ENCODE data around the gene ADGRG1. TPM values are rescaled to one million over a fixed set of nuclear protein-coding genes. Genes with fewer than 3 reads are reported as not detected.
"Not testable (repeated sequence)": the region's sequence is repeated elsewhere in the genome, so short reads cannot be mapped to it uniquely, and the experiment has no call there.

Gene ADGRG1
- total RNA-seq, 2 donors from 2014 or later: 10.7 to 34.3 TPM

GRCh38 chr16:57700781-57701551 lies 72.5 kb downstream of the ADGRG1 start:
- Mint-ChIP-seq H3K4me3 (no peak overlapping the region), H3K4me1 (no peaks in the 10 kb centered on the region), H3K27ac (no peak overlapping the region), H3K36me3 (ENCODE audit: low read depth) (no peaks in the 10 kb centered on the region), H3K9me3 (no peaks in the 10 kb centered on the region), H3K27me3 (no peaks in the 10 kb centered on the region)
- ATAC-seq (replicated peaks): no peak

DNA sequence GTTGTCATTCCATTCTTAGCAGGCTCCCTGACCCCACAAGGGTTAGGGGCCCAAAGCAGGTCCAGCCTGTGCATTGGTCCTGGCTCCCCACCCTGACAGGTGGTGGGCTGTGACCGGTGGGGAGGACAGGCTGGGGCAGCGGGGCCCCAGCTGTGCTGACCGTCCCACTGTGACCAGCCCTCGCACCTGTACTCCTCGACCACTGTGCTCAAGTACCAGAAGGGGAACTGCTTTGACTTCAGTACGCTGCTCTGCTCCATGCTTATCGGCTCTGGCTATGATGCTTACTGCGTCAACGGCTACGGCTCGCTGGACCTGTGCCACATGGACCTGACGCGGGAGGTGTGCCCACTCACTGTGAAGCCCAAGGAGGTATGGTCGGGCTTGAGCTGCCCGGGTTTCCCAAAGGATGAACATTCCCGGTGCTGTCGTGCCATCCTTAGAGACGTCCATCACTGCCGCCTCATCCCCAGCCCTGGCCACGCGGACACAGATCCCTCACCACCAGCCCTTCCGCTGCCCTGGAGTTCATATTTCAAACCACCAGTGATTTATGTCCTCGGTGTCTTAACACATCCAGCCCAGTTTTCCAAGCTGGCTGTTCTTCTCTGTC lies 73.4 kb downstream of the ADGRG1 start:
- no peak for ATAC-seq (replicated peaks)
- H3K36me3 Mint-ChIP-seq (ENCODE audit: low read depth): no peaks in the 10 kb centered on the region
- H3K4me1 Mint-ChIP-seq: no peaks in the 10 kb centered on the region
- peaks cover 3% of the 10 kb centered on the region for H3K27me3 Mint-ChIP-seq
- no peaks in the 10 kb centered on the region for H3K9me3 Mint-ChIP-seq
- H3K27ac Mint-ChIP-seq: no peak overlapping the region
- H3K4me3 Mint-ChIP-seq: no peak overlapping the region

GRCh38 chr16:57703416-57704010 lies 75.1 kb downstream of the ADGRG1 start:
- no peaks in the 10 kb centered on the region for H3K36me3 Mint-ChIP-seq (ENCODE audit: low read depth)
- no peak overlapping the region for H3K27ac Mint-ChIP-seq
- ATAC-seq (replicated peaks): no peak
- no peaks in the 10 kb centered on the region for H3K4me1 Mint-ChIP-seq
- no peaks in the 10 kb centered on the region for H3K9me3 Mint-ChIP-seq
- H3K27me3 Mint-ChIP-seq: peaks cover 12% of the 10 kb centered on the region
- no peak overlapping the region for H3K4me3 Mint-ChIP-seq

DNA sequence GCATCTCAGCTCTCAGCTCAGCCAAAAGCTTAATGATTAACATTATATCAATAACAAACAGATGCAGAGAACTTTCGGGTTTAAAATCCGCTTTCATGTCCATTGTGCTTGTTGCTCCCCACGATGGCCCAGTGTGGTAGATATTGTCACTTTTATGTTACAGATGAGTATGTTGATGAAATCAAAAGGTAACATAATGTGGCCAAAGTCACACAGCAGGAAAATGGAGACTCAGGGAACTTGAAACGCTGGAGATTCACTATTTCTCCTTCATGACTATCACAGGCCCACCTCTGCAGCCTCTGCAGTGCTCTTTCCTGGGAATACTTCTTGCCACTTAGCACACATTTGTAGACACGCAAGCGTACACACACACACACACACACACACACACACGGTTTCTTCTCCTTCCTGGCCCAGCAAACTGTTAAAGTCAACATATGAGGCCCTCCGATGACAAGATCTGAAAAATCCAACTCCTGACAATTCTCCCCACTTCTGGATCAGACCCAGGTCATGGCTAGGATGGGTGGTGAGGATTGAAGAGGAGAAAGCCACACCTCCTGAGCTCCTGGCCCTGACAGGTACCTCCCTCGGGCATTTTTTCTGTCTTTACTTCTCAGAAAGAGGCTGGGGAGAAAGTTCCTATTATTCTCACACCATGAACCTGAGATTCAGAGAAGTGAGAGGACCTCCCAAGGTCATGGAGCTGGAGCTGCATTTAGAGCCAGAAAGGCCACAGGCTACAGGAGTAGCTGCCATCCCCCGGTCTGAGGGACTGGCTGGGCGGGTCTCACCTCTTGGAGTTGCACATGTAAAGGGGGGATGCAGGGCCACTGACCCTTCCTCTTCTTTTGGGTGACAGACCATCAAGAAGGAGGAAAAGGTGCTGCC lies 75.8 kb downstream of the ADGRG1 start:
- Mint-ChIP-seq H3K27me3 (peaks cover 12% of the 10 kb centered on the region), H3K27ac (no peak overlapping the region), H3K4me1 (no peaks in the 10 kb centered on the region), H3K9me3 (no peaks in the 10 kb centered on the region), H3K36me3 (ENCODE audit: low read depth) (no peaks in the 10 kb centered on the region), H3K4me3 (no peak overlapping the region)
- ATAC-seq (replicated peaks): no peak

DNA sequence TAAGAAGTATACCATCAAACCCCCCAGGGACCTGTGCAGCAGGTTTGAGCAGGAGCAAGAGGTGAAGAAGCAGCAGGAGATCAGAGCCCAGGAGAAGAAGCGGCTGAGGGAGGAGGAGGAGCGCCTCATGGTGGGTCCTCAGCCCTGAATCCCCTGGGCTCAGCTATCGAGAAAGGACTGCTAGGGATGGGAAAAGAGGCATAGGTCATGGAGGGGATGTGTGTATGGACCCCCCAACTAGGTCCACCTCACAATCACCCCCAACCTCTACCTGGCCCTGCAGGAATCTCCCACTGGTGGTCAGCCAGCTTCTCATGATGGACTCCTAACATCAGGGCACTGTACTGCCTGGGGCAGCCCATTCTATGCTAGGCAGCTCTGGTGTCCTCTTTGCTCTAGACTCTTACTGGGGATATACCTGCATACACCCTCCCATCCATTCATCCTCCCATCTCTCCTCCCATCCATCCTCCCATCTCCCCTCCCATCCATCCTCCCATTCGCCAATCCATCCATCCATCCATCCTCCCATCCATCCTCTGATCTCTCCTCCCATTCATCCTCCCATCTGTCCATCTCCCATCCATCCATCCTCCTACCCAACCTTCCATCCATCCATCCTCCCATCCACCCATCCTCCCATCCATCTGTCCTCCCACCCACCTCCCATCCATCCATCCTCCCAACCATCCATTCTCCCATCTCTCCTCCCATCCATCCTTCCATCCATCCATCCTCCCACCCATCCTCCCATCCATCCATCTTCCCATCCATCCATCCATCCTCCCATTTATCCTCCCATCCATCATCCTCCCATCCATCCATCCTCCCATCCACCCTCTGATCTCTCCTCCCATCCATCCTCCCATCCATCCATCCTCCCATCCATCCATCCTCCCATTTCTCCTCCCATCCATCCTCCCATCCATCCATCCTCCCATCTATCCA lies 76.7 kb downstream of the ADGRG1 start:
- Mint-ChIP-seq H3K27me3 (peaks cover 12% of the 10 kb centered on the region), H3K36me3 (ENCODE audit: low read depth) (no peaks in the 10 kb centered on the region), H3K4me1 (no peaks in the 10 kb centered on the region), H3K4me3 (no peak overlapping the region), H3K9me3 (no peaks in the 10 kb centered on the region), H3K27ac (no peak overlapping the region)
- ATAC-seq (replicated peaks): no peak

DNA sequence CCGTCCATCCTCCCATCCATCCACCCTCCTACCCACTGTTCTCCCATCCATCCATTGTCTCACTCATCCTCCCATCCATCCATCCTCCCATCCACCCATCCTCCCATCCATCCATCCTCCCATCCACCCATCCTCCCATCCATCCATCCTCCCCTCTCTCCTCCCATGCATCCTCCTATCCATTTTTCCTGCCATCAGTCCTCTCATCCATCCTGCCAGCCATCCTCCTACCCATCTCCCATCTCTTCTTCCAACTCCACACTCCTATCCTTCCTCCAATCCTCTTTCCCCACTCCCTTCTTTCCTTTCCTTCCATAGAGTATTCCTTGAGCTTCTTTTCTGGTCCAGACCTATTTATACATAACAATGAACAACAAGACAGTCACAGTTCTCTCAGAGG lies 78.3 kb downstream of the ADGRG1 start:
- ATAC-seq (replicated peaks): no peak
- Mint-ChIP-seq H3K36me3 (ENCODE audit: low read depth) (no peaks in the 10 kb centered on the region), H3K4me3 (no peak overlapping the region), H3K4me1 (no peaks in the 10 kb centered on the region), H3K9me3 (no peaks in the 10 kb centered on the region), H3K27me3 (peaks cover 15% of the 10 kb centered on the region), H3K27ac (peak overlapping the region; percentile 2)

DNA sequence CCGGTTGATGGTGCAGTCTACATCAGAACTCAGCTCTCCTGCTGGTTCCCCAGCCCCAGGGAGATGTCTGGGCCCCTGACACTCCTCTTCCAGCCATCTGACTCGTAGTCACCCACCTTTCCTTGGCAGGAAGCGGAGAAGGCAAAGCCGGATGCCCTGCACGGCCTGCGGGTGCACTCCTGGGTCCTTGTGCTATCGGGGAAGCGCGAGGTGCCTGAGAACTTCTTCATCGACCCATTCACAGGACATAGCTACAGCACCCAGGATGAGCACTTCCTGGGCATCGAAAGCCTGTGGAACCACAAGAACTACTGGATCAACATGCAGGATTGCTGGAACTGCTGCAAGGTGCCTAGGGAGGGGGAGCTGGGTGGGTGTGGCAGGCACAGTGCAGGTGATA lies 78.9 kb downstream of the ADGRG1 start:
- H3K4me3 Mint-ChIP-seq: no peak overlapping the region
- H3K27me3 Mint-ChIP-seq: peaks cover 15% of the 10 kb centered on the region
- H3K36me3 Mint-ChIP-seq (ENCODE audit: low read depth): no peaks in the 10 kb centered on the region
- no peaks in the 10 kb centered on the region for H3K4me1 Mint-ChIP-seq
- no peaks in the 10 kb centered on the region for H3K9me3 Mint-ChIP-seq
- no peak for ATAC-seq (replicated peaks)
- no peak overlapping the region for H3K27ac Mint-ChIP-seq

DNA sequence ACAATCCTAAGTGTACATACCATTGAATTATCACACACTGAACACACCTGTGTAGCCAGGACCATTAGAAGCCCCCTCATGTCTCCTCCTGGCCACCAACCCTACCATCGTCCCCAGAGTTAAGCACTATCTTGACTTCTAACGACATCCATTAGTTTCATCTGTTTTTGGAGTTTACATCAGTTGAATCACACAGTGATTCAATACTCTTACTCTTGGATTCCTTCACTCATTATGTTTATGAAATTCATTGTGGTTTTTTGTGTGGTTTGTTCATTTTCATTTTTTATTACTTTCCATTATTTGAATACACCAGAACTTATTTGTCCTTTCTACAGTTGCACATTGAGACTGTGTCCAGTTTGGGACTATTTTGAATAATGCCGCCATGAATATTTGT lies 79.7 kb downstream of the ADGRG1 start:
- Mint-ChIP-seq H3K36me3 (ENCODE audit: low read depth) (no peaks in the 10 kb centered on the region), H3K4me3 (no peak overlapping the region), H3K9me3 (no peaks in the 10 kb centered on the region), H3K27ac (no peak overlapping the region), H3K27me3 (peaks cover 15% of the 10 kb centered on the region), H3K4me1 (no peaks in the 10 kb centered on the region)
- ATAC-seq (replicated peaks): peak; percentile 43

GRCh38 chr16:57709663-57710062 lies 81.2 kb downstream of the ADGRG1 start:
- Mint-ChIP-seq H3K9me3 (no peaks in the 10 kb centered on the region), H3K4me3 (no peak overlapping the region), H3K27ac (no peak overlapping the region), H3K27me3 (peaks cover 15% of the 10 kb centered on the region), H3K4me1 (no peaks in the 10 kb centered on the region), H3K36me3 (ENCODE audit: low read depth) (no peaks in the 10 kb centered on the region)
- no peak for ATAC-seq (replicated peaks)

DNA sequence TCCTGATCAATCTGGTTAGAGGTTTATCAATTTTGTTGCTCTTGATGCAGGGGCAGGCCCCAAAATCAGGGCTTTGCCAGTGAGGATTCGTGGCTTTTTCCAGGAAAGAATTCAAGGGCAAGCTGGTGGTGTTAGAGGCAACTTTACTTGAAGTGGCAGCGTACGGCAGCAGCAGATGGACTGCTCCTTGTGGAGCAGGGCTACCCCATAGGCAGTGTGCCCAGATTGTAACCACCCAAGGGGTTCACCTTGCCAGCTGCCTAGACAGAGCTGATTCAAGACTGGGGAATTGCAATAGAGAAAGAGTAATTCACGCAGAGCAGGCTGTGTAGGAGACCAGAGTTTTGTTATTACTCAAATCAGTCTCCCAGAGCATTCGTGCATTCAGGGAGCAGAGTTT lies 82.9 kb downstream of the ADGRG1 start:
- ATAC-seq (replicated peaks): no peak
- Mint-ChIP-seq H3K4me3 (no peak overlapping the region), H3K27ac (no peak overlapping the region), H3K27me3 (peaks cover 15% of the 10 kb centered on the region), H3K9me3 (no peaks in the 10 kb centered on the region), H3K4me1 (no peaks in the 10 kb centered on the region), H3K36me3 (ENCODE audit: low read depth) (no peaks in the 10 kb centered on the region)

- ATAC-seq (replicated peaks): peak; percentile 65
- Mint-ChIP-seq H3K4me3 (no peak overlapping the region), H3K9me3 (no peaks in the 10 kb centered on the region), H3K27ac (no peak overlapping the region), H3K4me1 (no peaks in the 10 kb centered on the region), H3K36me3 (ENCODE audit: low read depth) (no peaks in the 10 kb centered on the region), H3K27me3 (peaks cover 11% of the 10 kb centered on the region)
Measured at GRCh38 chr16:57711993-57712392, 83.6 kb downstream of the ADGRG1 start.

- not testable (repeated sequence) for H3K27ac Mint-ChIP-seq; H3K9me3 Mint-ChIP-seq; H3K36me3 Mint-ChIP-seq (ENCODE audit: low read depth); H3K4me1 Mint-ChIP-seq; ATAC-seq (replicated peaks); H3K4me3 Mint-ChIP-seq
- peaks cover 10% of the 10 kb centered on the region for H3K27me3 Mint-ChIP-seq
Measured at GRCh38 chr16:57712569-57712968, 84.1 kb downstream of the ADGRG1 start.

DNA sequence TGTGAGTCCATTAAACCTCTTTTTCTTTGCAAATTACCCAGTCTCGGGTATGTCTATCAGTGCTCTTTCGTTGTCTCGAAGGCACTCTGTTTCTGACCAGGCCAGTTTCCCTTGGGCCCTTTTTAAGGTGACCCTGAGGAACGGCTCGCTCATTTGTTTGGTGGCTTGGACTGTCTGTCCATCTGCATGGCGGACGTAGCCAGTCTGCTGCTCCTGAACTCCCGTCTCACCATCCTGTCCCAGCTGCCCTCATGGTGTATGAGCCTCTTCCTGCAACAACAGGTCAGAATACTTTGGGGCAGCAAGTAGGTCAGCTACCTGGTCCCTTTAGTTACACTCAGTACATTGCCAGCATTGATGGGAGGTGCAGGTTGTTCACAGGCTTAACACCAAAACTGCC lies 85.2 kb downstream of the ADGRG1 start:
- Mint-ChIP-seq H3K4me3 (no peak overlapping the region), H3K4me1 (no peaks in the 10 kb centered on the region)

More for the DNA sequence above, 85.2 kb downstream of the ADGRG1 start:
- H3K27ac Mint-ChIP-seq: no peak overlapping the region
- no peaks in the 10 kb centered on the region for H3K9me3 Mint-ChIP-seq
- H3K36me3 Mint-ChIP-seq (ENCODE audit: low read depth): no peaks in the 10 kb centered on the region
- no peak for ATAC-seq (replicated peaks)
- peaks cover 3% of the 10 kb centered on the region for H3K27me3 Mint-ChIP-seq
